Bronchial epithelial cell (primary cell): Measurements from ENCODE around the gene ACTR3. TPM values are rescaled to one million over a fixed set of nuclear protein-coding genes. Genes with fewer than 3 reads are reported as not detected.

Experiments used
- DNase-seq: peaks from one replicate; pipeline ENCODE4 v3.0.0-alpha.2; 2010; ENCODE audit warnings: low read depth
- FAIRE-seq: peaks from 2 replicates; lab custom pipeline; 2011; peaks lifted over from hg19 to GRCh38; lab: Jason Lieb, UNC
- H3K27me3 ChIP-seq: 2 replicates; pipeline ENCODE4 v1.5.1; 2011; ENCODE audit warnings: low read length; ENCODE audit not compliant: control insufficient read depth, insufficient read depth
- H3K36me3 ChIP-seq: 2 replicates; pipeline ENCODE4 v1.5.1; 2011; ENCODE audit warnings: low read length; ENCODE audit not compliant: control insufficient read depth, insufficient read depth
- H3K4me3 ChIP-seq: 2 replicates; pipeline ENCODE4 v1.5.1; 2011; ENCODE audit warnings: mild to moderate bottlenecking, low read depth, low read length, control low read depth
- CTCF ChIP-seq: IDR thresholded peaks from 2 replicates; pipeline ENCODE4 v1.5.1; 2011; ENCODE audit warnings: mild to moderate bottlenecking, moderate library complexity, low read length, control low read depth, inconsistent platforms; ENCODE audit not compliant: insufficient read depth, severe bottlenecking
- total RNA-seq: library from RNA; depleted of rRNA; stranded (reverse); fragments of >200 nt; gene quantifications from 2 replicates; pipeline ENCODE4 v1.2.1, GENCODE V29; 2014

ACTR3 gene
- total RNA-seq, 1 donor from 2014 or later = 214 TPM

- no peak for DNase-seq
- no peaks in the 10 kb centered on the region for H3K27me3 ChIP-seq
- no peak for TF ChIP-seq CTCF
Measured at GRCh38 chr2:113978524-113979190, 88.8 kb downstream of the ACTR3 start.

GRCh38 chr2:113979191-113980128, 89.6 kb downstream of the ACTR3 start:
- Histone ChIP-seq H3K4me3 (no peak overlapping the region), H3K27me3 (no peaks in the 10 kb centered on the region), H3K36me3 (peaks cover 1% of the 10 kb centered on the region)
- DNase-seq (no peak), FAIRE-seq (no peak)
- peak; percentile 45 for TF ChIP-seq CTCF

More at GRCh38 chr2:113978524-113979190, 88.8 kb downstream of the ACTR3 start:
- peaks cover 1% of the 10 kb centered on the region for H3K36me3 ChIP-seq
- H3K4me3 ChIP-seq = no peak overlapping the region
- no peak for FAIRE-seq

GRCh38 chr2:113980946-113981345, 91.1 kb downstream of the ACTR3 start:
- Histone ChIP-seq H3K27me3 (no peaks in the 10 kb centered on the region), H3K4me3 (no peak overlapping the region), H3K36me3 (no peaks in the 10 kb centered on the region)
- FAIRE-seq (no peak), DNase-seq (peak; percentile 38)
- no peak for TF ChIP-seq CTCF

GRCh38 chr2:113981404-113982134, 91.7 kb downstream of the ACTR3 start:
- no peak for DNase-seq
- no peak for FAIRE-seq

More at GRCh38 chr2:113981404-113982134, 91.7 kb downstream of the ACTR3 start:
- Histone ChIP-seq H3K4me3 (no peak overlapping the region), H3K36me3 (no peaks in the 10 kb centered on the region), H3K27me3 (no peaks in the 10 kb centered on the region)
- no peak for TF ChIP-seq CTCF
